Measurements from ENCODE around the gene TRO.

The TRO gene

GRCh38 chrX:54950730-54951375 is 30.2 kb downstream of the TRO start:
- Histone ChIP-seq H3K9me3 (ENCODE audit: control insufficient read depth in 2 of 2, low read length in 2 of 2) (no peaks in the 10 kb centered on the region), H3K9ac (ENCODE audit: low read length in 2 of 2) (no peak overlapping the region), H3K4me1 (ENCODE audit: control insufficient read depth, insufficient read depth, low read length) (no peaks in the 10 kb centered on the region), H3K36me3 (ENCODE audit: control insufficient read depth in 2 of 2, insufficient read depth in 2 of 2, low read length in 2 of 2) (no peaks in the 10 kb centered on the region), H3K27me3 (ENCODE audit: control insufficient read depth in 1 of 2, insufficient read depth in 2 of 2, low read length in 2 of 2) (peaks cover 0 to 9% of the 10 kb centered on the region in 2 donors), H3K4me3 (ENCODE audit: low read length in 2 of 2) (no peak overlapping the region), H3K27ac (ENCODE audit: low read length) (no peak overlapping the region)

GRCh38 chrX:54961750-54962149 is 41.1 kb downstream of the TRO start:
- Histone ChIP-seq H3K27me3 (ENCODE audit: control insufficient read depth in 1 of 2, insufficient read depth in 2 of 2, low read length in 2 of 2) (peaks cover 0 to 5% of the 10 kb centered on the region in 2 donors), H3K9me3 (ENCODE audit: control insufficient read depth in 2 of 2, low read length in 2 of 2) (no peaks in the 10 kb centered on the region), H3K4me3 (ENCODE audit: low read length in 2 of 2) (no peak overlapping the region), H3K4me1 (ENCODE audit: control insufficient read depth, insufficient read depth, low read length) (no peaks in the 10 kb centered on the region), H3K27ac (ENCODE audit: low read length) (no peak overlapping the region), H3K9ac (ENCODE audit: low read length in 2 of 2) (no peak overlapping the region), H3K36me3 (ENCODE audit: control insufficient read depth in 2 of 2, insufficient read depth in 2 of 2, low read length in 2 of 2) (no peaks in the 10 kb centered on the region)

DNA sequence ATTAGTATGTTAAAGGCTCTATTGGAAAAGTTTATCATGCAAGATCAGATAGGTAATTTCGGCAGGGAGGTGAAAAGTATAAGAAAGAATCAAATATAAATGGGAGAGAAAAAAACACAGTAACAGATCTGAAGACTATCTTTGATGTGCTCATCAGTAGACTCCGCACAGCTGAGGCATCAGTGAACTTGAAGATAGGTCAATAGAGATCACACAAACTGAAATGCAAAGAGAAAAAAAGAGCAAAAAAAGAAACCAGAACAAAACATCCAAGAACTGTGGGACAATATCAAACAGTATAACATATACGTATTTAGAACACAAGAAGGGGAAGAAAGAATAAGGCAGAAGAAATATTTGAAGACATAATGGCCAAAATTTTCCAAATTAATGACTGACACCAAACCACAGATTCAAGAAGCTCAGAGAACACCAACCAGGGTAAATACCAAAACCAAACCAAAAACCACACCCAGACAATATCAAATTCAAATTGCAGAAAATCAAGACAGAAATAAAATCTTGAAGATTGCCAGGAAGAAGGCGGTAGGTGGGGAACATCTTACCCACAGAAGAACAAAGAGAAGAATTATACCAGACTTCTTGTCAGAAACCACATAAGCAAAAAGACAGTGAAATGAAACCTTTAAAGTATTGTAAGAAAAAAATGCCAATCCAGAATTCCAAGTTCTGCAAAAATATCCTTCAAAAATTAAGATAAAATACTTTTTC is 44.3 kb downstream of the TRO start:
- H3K9me3 ChIP-seq (ENCODE audit: control insufficient read depth in 2 of 2, low read length in 2 of 2): no peaks in the 10 kb centered on the region
- H3K9ac ChIP-seq (ENCODE audit: low read length in 2 of 2): no peak overlapping the region
- H3K4me1 ChIP-seq (ENCODE audit: control insufficient read depth, insufficient read depth, low read length): no peaks in the 10 kb centered on the region
- H3K36me3 ChIP-seq (ENCODE audit: control insufficient read depth in 2 of 2, insufficient read depth in 2 of 2, low read length in 2 of 2): no peaks in the 10 kb centered on the region
- H3K4me3 ChIP-seq (ENCODE audit: low read length in 2 of 2): no peak overlapping the region
- no peak overlapping the region for H3K27ac ChIP-seq (ENCODE audit: low read length)
- H3K27me3 ChIP-seq (ENCODE audit: control insufficient read depth in 1 of 2, insufficient read depth in 2 of 2, low read length in 2 of 2): no peaks in the 10 kb centered on the region

DNA sequence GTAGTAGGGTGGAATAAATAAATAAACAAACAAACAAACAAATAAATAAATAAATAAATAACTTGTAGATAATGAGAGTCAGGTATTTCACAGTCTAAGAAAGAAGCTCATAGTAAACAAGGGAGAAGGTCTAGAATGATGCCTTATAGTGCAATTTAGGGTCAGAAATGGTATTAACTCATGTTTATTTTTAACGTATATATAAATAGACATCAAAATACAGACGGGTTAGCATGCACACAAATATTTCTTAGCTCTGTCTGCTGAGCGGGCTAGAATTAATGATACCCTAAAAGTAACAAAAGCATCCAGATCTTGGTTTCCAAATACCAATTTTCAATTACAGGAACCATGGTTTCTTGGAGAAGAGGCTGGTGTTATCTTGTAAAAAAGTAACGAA is 56.8 kb downstream of the TRO start:
- Histone ChIP-seq H3K27me3 (ENCODE audit: control insufficient read depth in 1 of 2, insufficient read depth in 2 of 2, low read length in 2 of 2) (no peaks in the 10 kb centered on the region), H3K9ac (ENCODE audit: low read length in 2 of 2) (no peak overlapping the region), H3K9me3 (ENCODE audit: control insufficient read depth in 2 of 2, low read length in 2 of 2) (no peaks in the 10 kb centered on the region), H3K27ac (ENCODE audit: low read length) (no peak overlapping the region), H3K36me3 (ENCODE audit: control insufficient read depth in 2 of 2, insufficient read depth in 2 of 2, low read length in 2 of 2) (no peaks in the 10 kb centered on the region), H3K4me1 (ENCODE audit: control insufficient read depth, insufficient read depth, low read length) (no peaks in the 10 kb centered on the region), H3K4me3 (ENCODE audit: low read length in 2 of 2) (no peak overlapping the region)

- H3K9me3 ChIP-seq (ENCODE audit: control insufficient read depth in 2 of 2, low read length in 2 of 2): peaks cover 0 to 2% of the 10 kb centered on the region in 2 donors
- H3K4me3 ChIP-seq (ENCODE audit: low read length in 2 of 2): no peak overlapping the region
- H3K27ac ChIP-seq (ENCODE audit: low read length): no peak overlapping the region
- H3K27me3 ChIP-seq (ENCODE audit: control insufficient read depth in 1 of 2, insufficient read depth in 2 of 2, low read length in 2 of 2): no peaks in the 10 kb centered on the region
- no peaks in the 10 kb centered on the region for H3K36me3 ChIP-seq (ENCODE audit: control insufficient read depth in 2 of 2, insufficient read depth in 2 of 2, low read length in 2 of 2)
- H3K4me1 ChIP-seq (ENCODE audit: control insufficient read depth, insufficient read depth, low read length): no peaks in the 10 kb centered on the region
- no peak overlapping the region for H3K9ac ChIP-seq (ENCODE audit: low read length in 2 of 2)
Observed at GRCh38 chrX:54978448-54978847, 57.8 kb downstream of the TRO start.

DNA sequence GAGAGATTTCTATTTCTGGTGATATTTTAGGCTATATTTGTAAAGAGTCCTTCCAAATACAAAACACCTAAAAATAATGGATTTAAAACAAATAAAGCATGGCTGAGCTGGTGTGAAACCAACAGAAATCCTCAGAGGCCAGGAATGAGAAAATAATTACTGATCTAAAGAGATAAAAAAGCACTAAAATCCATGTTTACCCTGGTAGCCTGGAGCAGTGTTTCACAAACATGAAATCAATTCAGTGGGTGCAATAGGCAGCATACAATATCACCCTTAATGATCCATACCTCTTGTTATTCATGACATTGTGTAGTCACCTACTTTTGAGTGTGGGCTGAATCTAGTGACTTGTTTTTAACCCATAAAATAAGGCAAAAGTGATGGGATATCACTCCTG is 58.8 kb downstream of the TRO start:
- no peak overlapping the region for H3K9ac ChIP-seq (ENCODE audit: low read length in 2 of 2)
- peaks cover 0 to under 1% of the 10 kb centered on the region in 2 donors for H3K27me3 ChIP-seq (ENCODE audit: control insufficient read depth in 1 of 2, insufficient read depth in 2 of 2, low read length in 2 of 2)
- no peaks in the 10 kb centered on the region for H3K4me1 ChIP-seq (ENCODE audit: control insufficient read depth, insufficient read depth, low read length)
- peaks cover 0 to 2% of the 10 kb centered on the region in 2 donors for H3K9me3 ChIP-seq (ENCODE audit: control insufficient read depth in 2 of 2, low read length in 2 of 2)
- no peak overlapping the region for H3K4me3 ChIP-seq (ENCODE audit: low read length in 2 of 2)
- H3K36me3 ChIP-seq (ENCODE audit: control insufficient read depth in 2 of 2, insufficient read depth in 2 of 2, low read length in 2 of 2): no peaks in the 10 kb centered on the region
- no peak overlapping the region for H3K27ac ChIP-seq (ENCODE audit: low read length)

GRCh38 chrX:54980334-54980733 is 59.7 kb downstream of the TRO start:
- H3K4me3 ChIP-seq (ENCODE audit: low read length in 2 of 2): no peak overlapping the region

More at GRCh38 chrX:54980334-54980733, 59.7 kb downstream of the TRO start:
- Histone ChIP-seq H3K36me3 (ENCODE audit: control insufficient read depth in 2 of 2, insufficient read depth in 2 of 2, low read length in 2 of 2) (no peaks in the 10 kb centered on the region), H3K9me3 (ENCODE audit: control insufficient read depth in 2 of 2, low read length in 2 of 2) (peaks cover 0 to 2% of the 10 kb centered on the region in 2 donors), H3K4me1 (ENCODE audit: control insufficient read depth, insufficient read depth, low read length) (no peaks in the 10 kb centered on the region), H3K9ac (ENCODE audit: low read length in 2 of 2) (no peak overlapping the region), H3K27ac (ENCODE audit: low read length) (no peak overlapping the region), H3K27me3 (ENCODE audit: control insufficient read depth in 1 of 2, insufficient read depth in 2 of 2, low read length in 2 of 2) (peaks cover 0 to 6% of the 10 kb centered on the region in 2 donors)
